T-helper 1 cell treated with Interleukin-12 subunit alpha and Interleukin-12 subunit beta and Interleukin-4 antibody, amounts not matched to agents 30 μg/mL and 1 μg/mL, for 36 hours (primary cell): ENCODE results near the gene GPC6.

Experiments
- H3K27ac Mint-ChIP-seq: one replicate; pipeline ENCODE4 v1.8.0; 2021; ENCODE audit warnings: mild to moderate bottlenecking, mixed read lengths
- H3K27me3 Mint-ChIP-seq: one replicate; pipeline ENCODE4 v1.8.0; 2021; ENCODE audit warnings: low read depth, mixed read lengths
- H3K36me3 Mint-ChIP-seq: one replicate; pipeline ENCODE4 v1.8.0; 2021; ENCODE audit warnings: low read depth, mixed read lengths
- H3K4me1 Mint-ChIP-seq: one replicate; pipeline ENCODE4 v1.8.0; 2021; ENCODE audit warnings: low read depth, mixed read lengths
- H3K4me3 Mint-ChIP-seq: one replicate; pipeline ENCODE4 v1.8.0; 2021; ENCODE audit warnings: mild to moderate bottlenecking, moderate library complexity, mixed read lengths
- H3K9me3 Mint-ChIP-seq: one replicate; pipeline ENCODE4 v1.8.0; 2021; ENCODE audit warnings: mixed read lengths

GPC6 gene

GRCh38 chr13:94056362-94056990, 829.9 kb downstream of the GPC6 start:
- H3K4me1 Mint-ChIP-seq, result no peaks in the 10 kb centered on the region
- H3K27ac Mint-ChIP-seq, result no peak overlapping the region
- H3K9me3 Mint-ChIP-seq, result no peaks in the 10 kb centered on the region
- peaks cover 8% of the 10 kb centered on the region for H3K27me3 Mint-ChIP-seq
- no peak overlapping the region for H3K4me3 Mint-ChIP-seq
- H3K36me3 Mint-ChIP-seq, result no peaks in the 10 kb centered on the region

- no peaks in the 10 kb centered on the region for H3K36me3 Mint-ChIP-seq
- H3K4me3 Mint-ChIP-seq, result no peak overlapping the region
- no peaks in the 10 kb centered on the region for H3K9me3 Mint-ChIP-seq
- H3K4me1 Mint-ChIP-seq, result no peaks in the 10 kb centered on the region
- H3K27ac Mint-ChIP-seq, result no peak overlapping the region
- peaks cover 8% of the 10 kb centered on the region for H3K27me3 Mint-ChIP-seq
These were observed 831.1 kb downstream of the GPC6 start for GRCh38 chr13:94057618-94058186.

DNA sequence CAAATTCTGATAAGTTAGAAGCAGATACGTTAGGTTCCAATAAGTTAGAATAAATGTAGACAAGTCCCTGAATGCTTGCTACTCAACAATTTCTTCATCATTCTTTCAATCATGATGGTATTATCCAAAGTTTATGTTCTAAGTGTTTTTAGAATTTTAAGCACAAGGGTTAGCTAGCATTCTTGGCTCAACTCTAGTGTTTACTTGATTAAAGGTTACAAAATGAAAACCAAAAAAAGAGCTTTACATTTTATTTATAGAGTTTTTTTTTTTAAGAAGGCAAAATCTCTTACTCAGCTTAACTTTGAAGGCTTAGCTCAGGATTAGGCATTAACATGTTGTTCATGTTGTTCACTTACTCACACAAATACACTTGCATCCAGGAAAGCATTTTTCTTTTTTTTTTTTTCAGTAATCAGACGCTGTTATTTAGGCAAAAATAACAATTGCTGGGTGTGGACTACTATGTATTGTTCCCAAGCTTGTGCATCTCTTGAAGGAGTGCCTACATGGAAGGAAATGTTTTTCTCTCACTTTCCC, 832.3 kb downstream of the GPC6 start:
- Mint-ChIP-seq H3K9me3 (no peaks in the 10 kb centered on the region), H3K4me3 (no peak overlapping the region), H3K4me1 (no peaks in the 10 kb centered on the region), H3K27ac (no peak overlapping the region), H3K36me3 (no peaks in the 10 kb centered on the region), H3K27me3 (peaks cover 8% of the 10 kb centered on the region)

GRCh38 chr13:94061301-94061700, 834.7 kb downstream of the GPC6 start:
- Mint-ChIP-seq H3K4me1 (no peaks in the 10 kb centered on the region), H3K27me3 (peaks cover 5% of the 10 kb centered on the region), H3K9me3 (no peaks in the 10 kb centered on the region), H3K4me3 (no peak overlapping the region), H3K36me3 (no peaks in the 10 kb centered on the region), H3K27ac (no peak overlapping the region)

- Mint-ChIP-seq H3K36me3 (no peaks in the 10 kb centered on the region), H3K27ac (no peak overlapping the region), H3K27me3 (no peaks in the 10 kb centered on the region), H3K4me1 (no peaks in the 10 kb centered on the region), H3K4me3 (no peak overlapping the region), H3K9me3 (no peaks in the 10 kb centered on the region)
These were observed 836.5 kb downstream of the GPC6 start for GRCh38 chr13:94063096-94063495.

DNA sequence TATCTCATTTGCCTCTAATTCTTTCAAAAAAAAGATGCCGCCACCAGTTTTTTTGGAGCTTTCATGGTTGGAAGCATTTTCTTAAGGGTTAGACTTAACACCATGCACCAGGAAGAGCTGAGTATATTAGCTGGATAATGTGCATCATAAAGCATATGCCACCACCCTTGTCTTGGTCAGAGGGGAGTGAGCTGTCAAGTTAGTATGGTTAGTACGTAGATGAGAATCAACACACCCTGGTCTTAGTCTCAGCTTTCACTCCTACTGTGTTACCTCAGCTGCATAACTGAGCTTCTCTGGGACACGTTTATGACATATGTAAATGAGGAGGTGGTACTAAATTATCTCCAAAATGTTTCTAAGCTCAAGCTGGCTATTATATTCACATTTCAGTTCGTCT, 837.2 kb downstream of the GPC6 start:
- Mint-ChIP-seq H3K27me3 (no peaks in the 10 kb centered on the region), H3K9me3 (no peaks in the 10 kb centered on the region), H3K4me3 (no peak overlapping the region), H3K27ac (no peak overlapping the region), H3K4me1 (no peaks in the 10 kb centered on the region), H3K36me3 (no peaks in the 10 kb centered on the region)

DNA sequence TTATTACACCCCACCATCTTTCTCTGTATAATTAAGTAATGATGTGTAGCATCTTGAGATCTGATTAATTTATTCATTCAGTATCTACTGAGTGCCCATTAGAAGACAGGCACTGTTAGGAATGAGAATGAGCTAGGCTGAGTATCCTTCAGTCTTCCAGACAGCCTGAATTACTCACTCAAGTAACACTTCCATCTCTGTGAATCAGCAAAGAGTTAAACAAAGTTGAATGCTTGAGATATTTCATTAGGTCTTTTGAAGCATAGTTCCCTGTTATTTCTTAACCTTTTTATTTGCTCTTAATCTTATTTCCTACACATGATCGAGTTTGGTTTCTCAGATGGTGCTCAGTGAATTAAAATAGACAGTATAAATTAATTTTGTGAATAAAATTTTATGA, 839.1 kb downstream of the GPC6 start:
- H3K9me3 Mint-ChIP-seq, result no peaks in the 10 kb centered on the region

GRCh38 chr13:94073007-94073744, 846.6 kb downstream of the GPC6 start:
- no peak overlapping the region for H3K4me3 Mint-ChIP-seq
- H3K9me3 Mint-ChIP-seq, result peaks cover 3% of the 10 kb centered on the region
- H3K36me3 Mint-ChIP-seq, result no peaks in the 10 kb centered on the region
- H3K27me3 Mint-ChIP-seq, result no peaks in the 10 kb centered on the region
- H3K27ac Mint-ChIP-seq, result no peak overlapping the region
- no peaks in the 10 kb centered on the region for H3K4me1 Mint-ChIP-seq

More for the DNA sequence above, 839.1 kb downstream of the GPC6 start:
- Mint-ChIP-seq H3K27me3 (no peaks in the 10 kb centered on the region), H3K36me3 (no peaks in the 10 kb centered on the region), H3K4me3 (no peak overlapping the region), H3K27ac (no peak overlapping the region), H3K4me1 (no peaks in the 10 kb centered on the region)

DNA sequence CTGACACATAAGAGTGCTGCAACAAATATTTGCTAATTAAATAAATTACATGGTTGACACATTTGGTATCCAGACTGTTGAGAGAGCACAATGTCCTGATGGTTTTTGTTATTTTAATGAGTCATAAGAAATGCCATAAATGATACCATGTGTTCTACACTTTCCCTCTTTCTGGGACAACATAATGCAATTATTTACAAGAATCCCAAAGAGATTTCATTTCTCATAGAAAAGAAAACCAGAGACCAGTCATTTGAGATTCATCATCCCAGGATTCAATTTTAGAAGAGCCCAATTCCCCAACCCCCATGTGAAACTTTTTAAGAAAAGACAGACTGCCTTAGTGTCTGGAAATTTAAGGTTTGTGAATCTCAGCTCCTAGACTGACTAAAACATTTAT, 853.3 kb downstream of the GPC6 start:
- no peak overlapping the region for H3K27ac Mint-ChIP-seq
- H3K4me3 Mint-ChIP-seq, result no peak overlapping the region
- no peaks in the 10 kb centered on the region for H3K36me3 Mint-ChIP-seq
- peaks cover 3% of the 10 kb centered on the region for H3K9me3 Mint-ChIP-seq
- H3K27me3 Mint-ChIP-seq, result no peaks in the 10 kb centered on the region
- H3K4me1 Mint-ChIP-seq, result no peaks in the 10 kb centered on the region

- H3K9me3 Mint-ChIP-seq, result peaks cover 3% of the 10 kb centered on the region
- H3K27ac Mint-ChIP-seq, result no peak overlapping the region
- no peak overlapping the region for H3K4me3 Mint-ChIP-seq
- H3K36me3 Mint-ChIP-seq, result no peaks in the 10 kb centered on the region
- H3K27me3 Mint-ChIP-seq, result no peaks in the 10 kb centered on the region
- no peaks in the 10 kb centered on the region for H3K4me1 Mint-ChIP-seq
These were observed 853.9 kb downstream of the GPC6 start for GRCh38 chr13:94080527-94080926.

DNA sequence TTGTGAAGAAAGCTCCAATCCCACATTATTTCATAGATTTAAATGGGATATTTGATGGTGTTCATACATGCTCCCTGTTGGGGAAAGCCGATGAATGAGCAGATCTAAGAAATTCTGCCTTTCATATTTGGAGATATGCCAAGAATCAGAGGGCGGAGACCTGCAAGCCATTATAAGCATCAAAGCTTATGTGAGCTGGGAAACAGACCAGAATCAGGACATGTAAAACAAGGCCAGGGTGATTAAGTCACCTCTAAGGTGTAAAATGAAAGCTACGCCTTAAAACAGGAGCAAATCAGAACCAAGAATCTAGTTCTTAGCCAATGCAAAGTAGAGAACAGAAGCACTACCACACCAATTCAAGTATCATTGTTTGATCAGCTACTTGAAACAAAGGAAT, 860.5 kb downstream of the GPC6 start:
- Mint-ChIP-seq H3K9me3 (no peaks in the 10 kb centered on the region), H3K27ac (no peak overlapping the region), H3K4me1 (no peaks in the 10 kb centered on the region), H3K36me3 (no peaks in the 10 kb centered on the region), H3K27me3 (no peaks in the 10 kb centered on the region), H3K4me3 (no peak overlapping the region)

DNA sequence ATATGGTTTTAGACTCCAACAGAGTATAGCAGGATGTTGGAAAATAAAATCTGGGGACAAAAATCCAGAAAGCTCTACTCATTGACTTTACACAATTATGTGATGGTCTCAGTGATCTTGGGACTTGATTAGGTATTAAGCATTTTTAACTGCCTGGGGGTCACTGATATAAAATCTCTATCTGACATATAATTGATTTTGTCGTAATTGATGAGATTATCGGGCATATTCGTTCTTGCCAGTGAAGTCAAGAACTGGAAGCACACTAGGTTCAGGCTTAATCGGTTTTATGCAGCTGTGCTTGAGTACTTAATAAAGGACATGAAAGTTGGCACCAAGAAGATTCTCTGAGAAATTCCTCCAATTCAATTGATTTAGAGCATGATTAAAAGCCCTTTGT, 862.1 kb downstream of the GPC6 start:
- Mint-ChIP-seq H3K27ac (no peak overlapping the region), H3K36me3 (no peaks in the 10 kb centered on the region), H3K4me1 (no peaks in the 10 kb centered on the region), H3K4me3 (no peak overlapping the region), H3K9me3 (no peaks in the 10 kb centered on the region), H3K27me3 (no peaks in the 10 kb centered on the region)

DNA sequence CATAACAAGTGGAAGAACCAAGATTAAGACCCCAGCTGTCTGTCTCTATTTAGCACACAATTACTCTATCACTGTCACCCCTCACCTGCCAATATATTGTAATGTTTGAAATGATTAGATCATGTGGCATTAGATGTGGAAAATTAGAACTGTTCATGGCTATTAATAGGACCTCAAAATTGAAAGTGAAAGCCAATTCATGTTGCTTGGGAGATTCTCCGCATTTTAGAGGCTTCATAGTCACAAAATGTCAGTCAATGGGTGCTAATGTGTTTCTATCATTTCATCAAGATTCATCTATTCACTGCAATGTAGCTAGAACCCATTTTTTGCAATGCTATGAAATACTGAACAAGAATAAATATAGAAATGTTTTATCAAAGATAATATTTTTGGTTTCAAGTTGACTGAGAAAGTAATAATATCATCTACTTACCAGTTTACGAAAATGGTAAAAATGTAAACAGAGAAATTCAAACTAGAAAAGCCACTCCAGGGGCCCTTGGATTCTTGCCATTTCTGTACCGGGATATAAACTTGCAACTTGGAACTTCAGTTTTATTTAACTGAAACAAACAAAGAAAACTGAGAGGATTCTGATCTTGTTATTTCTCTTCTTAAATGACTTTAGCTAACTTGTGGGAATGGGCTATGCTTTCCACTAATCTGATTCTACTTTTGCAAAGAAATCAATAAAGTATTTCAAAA, 864.3 kb downstream of the GPC6 start:
- Mint-ChIP-seq H3K27ac (no peak overlapping the region), H3K27me3 (no peaks in the 10 kb centered on the region), H3K4me3 (no peak overlapping the region), H3K36me3 (no peaks in the 10 kb centered on the region), H3K4me1 (no peaks in the 10 kb centered on the region), H3K9me3 (no peaks in the 10 kb centered on the region)

DNA sequence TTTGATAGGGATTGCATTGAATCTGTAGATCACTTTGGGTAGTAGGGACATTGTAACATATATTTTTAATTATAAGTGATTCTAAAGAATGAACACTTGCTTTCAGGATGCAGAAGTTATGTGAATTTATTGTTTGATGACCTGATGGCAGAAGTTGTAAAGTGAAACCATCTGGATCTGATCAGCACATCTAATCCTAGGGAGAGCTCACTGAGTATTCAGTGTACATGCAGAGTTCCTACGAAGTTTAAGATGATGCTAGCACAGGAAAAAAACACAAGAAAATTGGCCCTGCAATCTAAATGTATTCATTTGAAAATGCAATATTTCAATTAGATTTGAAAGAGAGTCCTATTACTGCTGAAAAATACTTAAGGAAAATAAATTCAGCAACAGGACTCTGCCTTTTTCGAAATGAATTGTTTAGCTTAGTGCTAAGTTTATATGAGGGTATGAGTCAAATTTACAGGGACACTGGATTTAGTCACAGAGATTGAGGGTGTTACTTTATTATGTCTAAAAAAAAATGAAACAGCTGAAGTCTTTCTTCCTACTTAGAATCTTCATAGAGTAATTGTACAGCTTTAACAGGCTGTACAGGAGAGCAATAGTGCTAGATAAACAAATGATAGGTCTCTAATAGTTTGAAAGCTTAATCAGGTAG, 867.2 kb downstream of the GPC6 start:
- Mint-ChIP-seq H3K9me3 (no peaks in the 10 kb centered on the region), H3K27me3 (no peaks in the 10 kb centered on the region), H3K27ac (no peak overlapping the region), H3K36me3 (no peaks in the 10 kb centered on the region), H3K4me1 (no peaks in the 10 kb centered on the region), H3K4me3 (no peak overlapping the region)
